Endometrium (tissue), 2 donors: ENCODE measurements around the gene STRIP1.

Experiments used
- FAIRE-seq: peaks from 2 replicates; lab custom pipeline; 2012; peaks lifted over from hg19 to GRCh38; lab: Jason Lieb, UNC
- donor health status: control.
- donor health status: control.

The STRIP1 gene

GRCh38 chr1:110050602-110051261, 16.3 kb downstream of the STRIP1 start:
- FAIRE-seq, result no peak

- FAIRE-seq, result no peak
Measured at GRCh38 chr1:110051262-110051648, 16.8 kb downstream of the STRIP1 start.

GRCh38 chr1:110053552-110054428, 19.4 kb downstream of the STRIP1 start:
- FAIRE-seq, result no peak

- no peak for FAIRE-seq
Measured at GRCh38 chr1:110055493-110056284, 21.3 kb downstream of the STRIP1 start.

GRCh38 chr1:110056285-110056683, 21.9 kb downstream of the STRIP1 start:
- no peak for FAIRE-seq

- FAIRE-seq, result no peak
Measured at GRCh38 chr1:110056776-110057175, 22.4 kb downstream of the STRIP1 start.

- no peak for FAIRE-seq
Measured at GRCh38 chr1:110057963-110058518, 23.6 kb downstream of the STRIP1 start.

GRCh38 chr1:110058591-110058990, 24.2 kb downstream of the STRIP1 start:
- no peak for FAIRE-seq

GRCh38 chr1:110059133-110059863, 24.9 kb downstream of the STRIP1 start:
- no peak for FAIRE-seq

- FAIRE-seq, result no peak
Measured at GRCh38 chr1:110060034-110060661, 25.7 kb downstream of the STRIP1 start.

- FAIRE-seq, result no peak
Measured at GRCh38 chr1:110060662-110061060, 26.2 kb downstream of the STRIP1 start.

- FAIRE-seq, result no peak
Measured at GRCh38 chr1:110061341-110061740, 26.9 kb downstream of the STRIP1 start.

- FAIRE-seq, result no peak
Measured at GRCh38 chr1:110062612-110063011, 28.2 kb downstream of the STRIP1 start.

GRCh38 chr1:110063781-110064180, 29.4 kb downstream of the STRIP1 start:
- no peak for FAIRE-seq

- no peak for FAIRE-seq
Measured at GRCh38 chr1:110064576-110065337, 30.3 kb downstream of the STRIP1 start.

GRCh38 chr1:110065841-110066240, 31.4 kb downstream of the STRIP1 start:
- no peak for FAIRE-seq

GRCh38 chr1:110067479-110067892, 33.1 kb downstream of the STRIP1 start:
- FAIRE-seq, result no peak

- no peak for FAIRE-seq
Measured at GRCh38 chr1:110067893-110068645, 33.6 kb downstream of the STRIP1 start.

GRCh38 chr1:110068646-110069403, 34.4 kb downstream of the STRIP1 start:
- no peak for FAIRE-seq
